ENCODE measurements around the gene DENND4B. TPM values are rescaled to one million over a fixed set of nuclear protein-coding genes. Genes with fewer than 3 reads are reported as not detected.

Gene DENND4B
- polyA plus RNA-seq, 6 donors from 2014 or later = 6.5 to 52.8 (median 29.7) TPM

- H3K36me3 Mint-ChIP-seq = peaks cover 6 to 33% of the 10 kb centered on the region in 2 donors
- peak overlapping the region in 4 of 6 donors; percentile 28 to 82 (median 64) for H3K27ac Mint-ChIP-seq
- peak overlapping the region in 2 of 8 donors; percentile 24 to 76 for H3K4me3 Mint-ChIP-seq
- peaks cover 60 to 71% (median 65%) of the 10 kb centered on the region in 3 donors for H3K4me1 Mint-ChIP-seq
- no peaks in the 10 kb centered on the region for H3K27me3 Mint-ChIP-seq
- H3K9me3 Mint-ChIP-seq = no peaks in the 10 kb centered on the region
- DNase-seq = no peak
- ATAC-seq (ENCODE audit: low read depth in 2 of 2) = no peak
These were observed 7.4 kb upstream of the DENND4B start for GRCh38 chr1:153953859-153954365.

GRCh38 chr1:153951801-153952200 lies 5.3 kb upstream of the DENND4B start:
- Mint-ChIP-seq H3K27me3 (no peaks in the 10 kb centered on the region), H3K4me3 (no peak overlapping the region), H3K9me3 (no peaks in the 10 kb centered on the region), H3K36me3 (peaks cover 6 to 33% of the 10 kb centered on the region in 2 donors), H3K4me1 (peaks cover 57 to 67% (median 63%) of the 10 kb centered on the region in 3 donors), H3K27ac (peak overlapping the region in 4 of 6 donors; percentile 22 to 86 (median 46))
- ATAC-seq (ENCODE audit: low read depth in 2 of 2) = no peak
- DNase-seq = no peak

GRCh38 chr1:153951183-153951582 lies 4.7 kb upstream of the DENND4B start:
- peaks cover 6 to 33% of the 10 kb centered on the region in 2 donors for H3K36me3 Mint-ChIP-seq

DNA sequence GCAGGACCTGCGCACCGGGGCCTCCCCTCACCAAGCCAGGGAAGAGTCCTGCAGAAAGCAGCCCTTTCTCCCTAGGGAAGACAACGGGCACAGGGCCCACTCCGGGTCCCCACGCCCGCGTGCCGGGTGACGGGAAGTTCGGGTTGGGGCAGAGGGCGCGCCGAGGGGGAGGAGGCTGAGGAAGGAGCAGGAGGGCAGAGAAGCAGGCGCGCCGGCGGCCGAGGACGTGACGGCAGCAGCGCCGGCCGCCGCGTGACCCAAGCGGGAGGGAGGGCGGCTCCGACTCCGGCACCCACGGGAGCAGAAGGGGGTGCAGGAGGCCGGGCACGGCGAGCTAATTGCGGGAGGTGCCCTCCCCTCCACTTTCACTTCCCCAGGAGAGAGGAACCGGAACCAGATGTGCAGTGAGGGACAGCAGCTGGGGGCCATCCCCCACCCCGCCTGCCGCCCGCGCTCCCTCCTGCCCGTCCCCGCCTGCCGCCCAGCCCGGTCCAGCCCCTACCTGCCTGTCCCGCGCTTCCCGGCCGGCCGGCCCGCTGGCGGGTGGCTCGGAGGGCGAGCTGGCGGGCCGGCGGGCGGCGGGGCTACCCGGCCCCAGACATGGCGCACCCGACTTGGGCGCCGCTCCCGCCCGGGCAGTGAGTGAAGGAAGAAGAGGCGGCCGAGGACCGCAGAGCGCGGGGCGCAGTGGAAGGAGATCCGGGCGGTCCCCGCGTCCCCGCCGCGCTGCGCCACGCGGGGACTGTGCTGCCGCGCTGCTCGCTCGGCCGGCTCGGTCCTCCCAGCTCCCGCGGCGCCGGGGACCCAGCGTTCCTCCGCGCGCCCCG lies 510 bp downstream of the DENND4B start:
- ATAC-seq (ENCODE audit: low read depth in 2 of 2) = peak; percentile 76
- Mint-ChIP-seq H3K4me3 (peak overlapping the region; percentile 85 to 99 (median 96)), H3K27me3 (peaks cover 0 to 4% (median 0%) of the 10 kb centered on the region in 3 donors), H3K4me1 (peaks cover 54 to 65% (median 60%) of the 10 kb centered on the region in 3 donors), H3K27ac (peak overlapping the region; percentile 98 to 100 (median 100)), H3K9me3 (peaks cover 0 to 2% (median 0%) of the 10 kb centered on the region in 7 donors), H3K36me3 (peaks cover 6 to 13% of the 10 kb centered on the region in 2 donors)
- DNase-seq = peak; percentile 99

More at GRCh38 chr1:153951183-153951582, 4.7 kb upstream of the DENND4B start:
- H3K27me3 Mint-ChIP-seq = no peaks in the 10 kb centered on the region
- H3K4me3 Mint-ChIP-seq = no peak overlapping the region
- H3K9me3 Mint-ChIP-seq = no peaks in the 10 kb centered on the region
- DNase-seq = no peak
- peak overlapping the region in 2 of 6 donors; percentile 70 to 82 for H3K27ac Mint-ChIP-seq
- H3K4me1 Mint-ChIP-seq = peaks cover 53 to 64% (median 59%) of the 10 kb centered on the region in 3 donors
- no peak for ATAC-seq (ENCODE audit: low read depth in 2 of 2)

- Mint-ChIP-seq H3K27me3 (peaks cover 0 to 4% (median 0%) of the 10 kb centered on the region in 3 donors), H3K9me3 (peaks cover 0 to 2% (median 0%) of the 10 kb centered on the region in 7 donors), H3K4me3 (peak overlapping the region; percentile 85 to 99 (median 96)), H3K36me3 (peaks cover 2 to 12% of the 10 kb centered on the region in 2 donors), H3K4me1 (peaks cover 52 to 64% (median 56%) of the 10 kb centered on the region in 3 donors), H3K27ac (peak overlapping the region; percentile 98 to 100 (median 100))
- DNase-seq = peak; percentile 86
- ATAC-seq (ENCODE audit: low read depth in 2 of 2) = peak; percentile 53 to 57
These were observed 1.3 kb downstream of the DENND4B start for GRCh38 chr1:153945131-153945794.

- no peak for DNase-seq
- H3K36me3 Mint-ChIP-seq = peaks cover 0 to 12% of the 10 kb centered on the region in 2 donors
- peaks cover 0 to 2% (median 0%) of the 10 kb centered on the region in 7 donors for H3K9me3 Mint-ChIP-seq
- peaks cover 0 to 4% (median 0%) of the 10 kb centered on the region in 3 donors for H3K27me3 Mint-ChIP-seq
- peak overlapping the region; percentile 98 to 100 (median 100) for H3K27ac Mint-ChIP-seq
- H3K4me1 Mint-ChIP-seq = peaks cover 49 to 63% (median 56%) of the 10 kb centered on the region in 3 donors
- H3K4me3 Mint-ChIP-seq = peak overlapping the region; percentile 85 to 99 (median 96)
- ATAC-seq (ENCODE audit: low read depth in 2 of 2) = no peak
These were observed 1.7 kb downstream of the DENND4B start for GRCh38 chr1:153944827-153945117.

- no peak for DNase-seq
- ATAC-seq (ENCODE audit: low read depth in 2 of 2) = no peak
- peaks cover 50 to 64% (median 56%) of the 10 kb centered on the region in 3 donors for H3K4me1 Mint-ChIP-seq
- peak overlapping the region; percentile 98 to 100 (median 100) for H3K27ac Mint-ChIP-seq
- H3K4me3 Mint-ChIP-seq = peak overlapping the region; percentile 85 to 99 (median 96)
- H3K27me3 Mint-ChIP-seq = peaks cover 0 to 4% (median 0%) of the 10 kb centered on the region in 3 donors
- peaks cover 0 to 16% of the 10 kb centered on the region in 2 donors for H3K36me3 Mint-ChIP-seq
- H3K9me3 Mint-ChIP-seq = peaks cover 0 to 2% (median 0%) of the 10 kb centered on the region in 7 donors
These were observed 2.3 kb downstream of the DENND4B start for GRCh38 chr1:153944005-153944826.

DNA sequence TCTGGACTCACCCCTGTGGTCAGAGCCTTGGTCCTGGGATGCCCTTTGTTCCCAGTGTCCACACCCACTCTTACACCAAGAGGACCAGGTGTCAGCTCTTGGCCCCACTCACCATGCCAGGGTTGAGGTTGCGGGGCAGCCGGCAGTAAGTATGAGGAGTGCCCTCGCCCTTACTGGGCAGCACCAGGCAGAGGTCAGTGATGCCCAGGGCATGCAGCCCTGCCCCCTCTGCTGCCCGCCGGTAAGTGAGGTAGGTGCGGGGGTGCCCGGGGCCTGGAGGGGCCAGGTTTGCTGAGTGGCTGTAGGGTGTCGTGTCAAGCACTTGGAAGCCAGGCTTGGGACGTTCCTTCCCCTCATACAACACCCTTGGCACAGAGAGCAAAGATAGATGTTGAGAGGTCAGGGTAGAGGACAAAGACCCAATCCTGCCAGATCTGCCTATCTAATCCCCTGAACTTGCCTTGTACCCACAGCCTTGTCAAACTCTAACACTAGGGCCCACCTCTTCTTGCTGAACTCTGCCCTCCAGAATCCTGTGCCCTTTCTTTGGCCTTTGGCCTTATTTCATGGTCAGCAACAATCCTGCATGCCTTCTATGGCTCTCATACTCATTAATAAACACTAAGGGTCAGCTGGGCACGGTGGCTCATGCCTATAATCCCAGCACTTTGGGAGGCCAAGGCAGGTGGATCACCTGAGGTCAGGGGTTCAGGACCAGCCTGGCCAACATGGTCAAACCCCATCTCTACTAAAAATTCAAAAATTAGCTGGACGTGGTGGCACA lies 3.6 kb downstream of the DENND4B start:
- peaks cover 0 to 2% (median 0%) of the 10 kb centered on the region in 7 donors for H3K9me3 Mint-ChIP-seq
- H3K27me3 Mint-ChIP-seq = peaks cover 0 to 4% (median 0%) of the 10 kb centered on the region in 3 donors
- H3K27ac Mint-ChIP-seq = peak overlapping the region in 5 of 6 donors; percentile 51 to 98 (median 86)
- H3K4me3 Mint-ChIP-seq = peak overlapping the region in 5 of 8 donors; percentile 29 to 97 (median 75)
- DNase-seq (no peak), ATAC-seq (ENCODE audit: low read depth in 2 of 2) (no peak)
- peaks cover 0 to 16% of the 10 kb centered on the region in 2 donors for H3K36me3 Mint-ChIP-seq
- peaks cover 44 to 63% (median 55%) of the 10 kb centered on the region in 3 donors for H3K4me1 Mint-ChIP-seq

DNA sequence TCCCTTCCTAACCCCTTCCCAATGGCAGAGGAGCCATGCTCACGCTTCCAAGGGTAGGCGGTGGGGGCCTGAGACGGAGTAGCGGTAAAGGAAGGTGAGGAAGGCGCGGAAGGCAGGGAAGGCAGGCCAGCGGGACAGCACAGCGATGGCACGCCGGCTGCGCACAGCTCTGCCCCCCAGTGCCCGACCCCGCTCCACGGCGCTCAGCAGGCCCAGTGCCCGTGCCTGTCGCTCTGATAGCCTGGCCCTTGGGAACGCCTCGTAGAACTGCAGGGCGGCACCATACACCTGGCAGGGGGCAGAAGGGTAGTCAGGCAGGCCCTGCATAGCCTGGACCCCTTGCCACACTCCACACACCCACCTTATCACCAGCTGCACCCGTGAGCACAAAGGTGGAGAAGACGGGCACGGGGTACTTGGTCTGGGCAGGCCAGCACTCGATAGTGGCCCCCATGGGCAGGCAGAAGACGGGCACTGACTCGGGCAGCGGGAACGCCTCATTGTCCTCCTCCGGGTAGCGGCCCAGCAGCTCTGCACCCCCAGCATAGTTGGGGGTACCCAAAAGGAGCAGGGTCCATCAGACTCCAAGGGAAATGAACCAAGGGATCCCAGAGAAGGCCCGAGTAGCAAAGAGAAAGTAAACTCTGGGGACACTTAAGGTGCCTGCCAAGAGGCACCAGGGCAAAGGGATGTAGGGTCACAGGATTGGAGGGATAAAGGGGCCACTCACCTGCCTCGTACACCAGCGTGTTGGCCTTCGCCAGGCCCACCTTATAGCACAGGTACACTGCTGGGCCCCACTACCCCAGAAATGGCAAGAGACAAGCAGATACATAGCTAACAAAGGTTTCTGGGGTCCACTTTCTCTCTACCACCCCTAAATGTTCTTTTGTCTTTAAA lies 4.4 kb downstream of the DENND4B start:
- H3K9me3 Mint-ChIP-seq = peaks cover 0 to 2% (median 0%) of the 10 kb centered on the region in 7 donors
- peaks cover 0 to 16% of the 10 kb centered on the region in 2 donors for H3K36me3 Mint-ChIP-seq
- H3K27me3 Mint-ChIP-seq = peaks cover 0 to 4% (median 0%) of the 10 kb centered on the region in 3 donors
- ATAC-seq (ENCODE audit: low read depth in 2 of 2) (no peak), DNase-seq (no peak)
- peak overlapping the region in 4 of 6 donors; percentile 69 to 98 (median 84) for H3K27ac Mint-ChIP-seq
- peak overlapping the region in 4 of 8 donors; percentile 9 to 97 (median 60) for H3K4me3 Mint-ChIP-seq
- peaks cover 41 to 64% (median 51%) of the 10 kb centered on the region in 3 donors for H3K4me1 Mint-ChIP-seq

DNA sequence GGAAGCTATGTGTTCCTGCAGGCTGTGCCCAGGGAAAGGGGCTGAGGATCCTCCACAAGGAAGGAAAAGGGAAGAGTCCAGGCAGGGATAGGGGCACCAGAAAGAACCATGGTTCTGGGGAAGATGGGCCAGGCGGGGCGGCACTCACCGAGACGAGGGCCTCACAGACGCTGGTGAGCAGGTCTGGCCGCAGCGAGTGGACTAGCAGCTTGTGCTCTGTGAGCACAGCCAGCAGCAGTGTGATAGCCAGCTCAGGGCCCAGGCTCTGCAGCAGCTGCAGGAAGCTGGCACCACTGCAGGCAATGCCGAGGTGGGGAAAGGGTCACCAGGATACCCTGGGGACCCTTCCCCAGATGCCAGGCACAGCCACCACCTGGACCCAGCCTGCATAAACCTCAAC lies 5.8 kb downstream of the DENND4B start:
- DNase-seq (no peak), ATAC-seq (ENCODE audit: low read depth in 2 of 2) (no peak)
- H3K27ac Mint-ChIP-seq = peak overlapping the region in 1 of 6 donors; percentile 88
- peak overlapping the region in 2 of 8 donors; percentile 64 for H3K4me3 Mint-ChIP-seq
- peaks cover 0 to 4% (median 0%) of the 10 kb centered on the region in 3 donors for H3K27me3 Mint-ChIP-seq
- peaks cover 0 to 2% (median 0%) of the 10 kb centered on the region in 7 donors for H3K9me3 Mint-ChIP-seq
- H3K36me3 Mint-ChIP-seq = peaks cover 0 to 16% of the 10 kb centered on the region in 2 donors
- peaks cover 37 to 64% (median 48%) of the 10 kb centered on the region in 3 donors for H3K4me1 Mint-ChIP-seq

- H3K36me3 Mint-ChIP-seq = peaks cover 0 to 16% of the 10 kb centered on the region in 2 donors
- H3K4me3 Mint-ChIP-seq = no peak overlapping the region
- H3K27me3 Mint-ChIP-seq = no peaks in the 10 kb centered on the region
- DNase-seq (no peak), ATAC-seq (ENCODE audit: low read depth in 2 of 2) (no peak)
- H3K9me3 Mint-ChIP-seq = no peaks in the 10 kb centered on the region
- peaks cover 28 to 52% (median 37%) of the 10 kb centered on the region in 3 donors for H3K4me1 Mint-ChIP-seq
- peak overlapping the region in 1 of 6 donors; percentile 92 for H3K27ac Mint-ChIP-seq
These were observed 7.0 kb downstream of the DENND4B start for GRCh38 chr1:153939476-153939875.
